ENCODE data around the gene ITGB4. TPM values are rescaled to one million over a fixed set of nuclear protein-coding genes. Genes with fewer than 3 reads are reported as not detected.

Gene ITGB4
- total and polyA plus RNA-seq, 2 of the 13 experiments (the other 11 are each of a cell fraction or from before 2014, with no cell fraction given), result 6.9 to 14.5 TPM

DNA sequence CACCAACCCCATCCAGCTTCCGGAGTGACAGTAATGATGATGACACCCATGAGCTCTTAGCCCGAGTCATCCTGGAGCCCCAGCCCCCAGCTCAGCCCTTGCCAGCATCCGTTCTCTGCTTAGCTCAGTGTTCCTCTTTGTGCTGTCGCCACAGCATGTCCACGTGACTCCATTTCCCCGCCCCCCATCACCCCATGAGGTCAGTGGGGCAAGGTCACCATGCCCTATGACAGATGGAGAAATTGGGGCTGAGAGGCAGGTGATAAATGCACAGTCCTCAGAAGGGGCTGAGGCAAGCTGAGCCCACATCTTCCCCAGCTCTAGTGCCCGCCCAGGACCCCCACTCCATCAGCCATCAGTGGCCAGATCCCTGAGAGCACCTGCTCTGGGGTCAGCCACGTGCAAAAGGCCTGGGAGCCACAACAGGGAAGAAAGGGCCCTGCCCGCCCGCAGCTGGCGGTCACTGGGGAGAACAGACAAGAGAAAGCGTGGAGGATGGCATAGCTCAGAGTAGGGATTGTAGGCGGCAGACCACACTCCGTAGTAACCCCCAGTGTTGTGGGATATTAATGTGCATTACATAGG is 17.1 kb downstream of the ITGB4 start (continued):
- TF ChIP-seq ZNF850 (CRISPR knock-in tag; conservative IDR thresholded peaks at IDR 0.05) (no peak), KLF13 (CRISPR knock-in tag; IDR thresholded peaks at IDR 0.05) (no peak), ETV5 (CRISPR knock-in tag; IDR thresholded peaks at IDR 0.05; ENCODE audit: borderline replicate concordance) (peak; percentile 36; the same call in 1 of the 2 replicates), SPEN (CRISPR knock-in tag; IDR thresholded peaks at IDR 0.05; ENCODE audit: low read depth) (0 out of 2 replicates have a peak, but pooled peaks have one; percentile 17), NCOA5 (CRISPR knock-in tag; IDR thresholded peaks at IDR 0.05) (no peak), ZNF564 (CRISPR knock-in tag; IDR thresholded peaks at IDR 0.05) (no peak), KIAA2018 (CRISPR knock-in tag; IDR thresholded peaks at IDR 0.05; ENCODE audit: borderline replicate concordance) (no peak), ZNF891 (CRISPR knock-in tag; IDR thresholded peaks at IDR 0.05) (no peak), ZNF713 (CRISPR knock-in tag; IDR thresholded peaks at IDR 0.05) (no peak)
- TF ChIP-seq, protein P1, sequence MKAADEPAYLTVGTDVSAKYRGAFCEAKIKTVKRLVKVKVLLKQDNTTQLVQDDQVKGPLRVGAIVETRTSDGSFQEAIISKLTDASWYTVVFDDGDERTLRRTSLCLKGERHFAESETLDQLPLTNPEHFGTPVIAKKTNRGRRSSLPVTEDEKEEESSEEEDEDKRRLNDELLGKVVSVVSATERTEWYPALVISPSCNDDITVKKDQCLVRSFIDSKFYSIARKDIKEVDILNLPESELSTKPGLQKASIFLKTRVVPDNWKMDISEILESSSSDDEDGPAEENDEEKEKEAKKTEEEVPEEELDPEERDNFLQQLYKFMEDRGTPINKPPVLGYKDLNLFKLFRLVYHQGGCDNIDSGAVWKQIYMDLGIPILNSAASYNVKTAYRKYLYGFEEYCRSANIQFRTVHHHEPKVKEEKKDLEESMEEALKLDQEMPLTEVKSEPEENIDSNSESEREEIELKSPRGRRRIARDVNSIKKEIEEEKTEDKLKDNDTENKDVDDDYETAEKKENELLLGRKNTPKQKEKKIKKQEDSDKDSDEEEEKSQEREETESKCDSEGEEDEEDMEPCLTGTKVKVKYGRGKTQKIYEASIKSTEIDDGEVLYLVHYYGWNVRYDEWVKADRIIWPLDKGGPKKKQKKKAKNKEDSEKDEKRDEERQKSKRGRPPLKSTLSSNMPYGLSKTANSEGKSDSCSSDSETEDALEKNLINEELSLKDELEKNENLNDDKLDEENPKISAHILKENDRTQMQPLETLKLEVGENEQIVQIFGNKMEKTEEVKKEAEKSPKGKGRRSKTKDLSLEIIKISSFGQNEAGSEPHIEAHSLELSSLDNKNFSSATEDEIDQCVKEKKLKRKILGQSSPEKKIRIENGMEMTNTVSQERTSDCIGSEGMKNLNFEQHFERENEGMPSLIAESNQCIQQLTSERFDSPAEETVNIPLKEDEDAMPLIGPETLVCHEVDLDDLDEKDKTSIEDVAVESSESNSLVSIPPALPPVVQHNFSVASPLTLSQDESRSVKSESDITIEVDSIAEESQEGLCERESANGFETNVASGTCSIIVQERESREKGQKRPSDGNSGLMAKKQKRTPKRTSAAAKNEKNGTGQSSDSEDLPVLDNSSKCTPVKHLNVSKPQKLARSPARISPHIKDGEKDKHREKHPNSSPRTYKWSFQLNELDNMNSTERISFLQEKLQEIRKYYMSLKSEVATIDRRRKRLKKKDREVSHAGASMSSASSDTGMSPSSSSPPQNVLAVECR (CRISPR knock-in tag; IDR thresholded peaks at IDR 0.05; ENCODE audit: borderline replicate concordance), result peak; percentile 54; the same call in 1 of the 2 replicates
